Liver (tissue), 3 donors: ENCODE data around the gene APOL4.
"Not testable (repeated sequence)": the region's sequence is repeated elsewhere in the genome, so short reads cannot be mapped to it uniquely, and the experiment has no call there.

Source experiments
- CTCF ChIP-seq: fragments of 150-350 bp; IDR thresholded peaks from 2 replicates; pipeline ENCODE4 v1.5.1; 2017; ENCODE audit warnings: improper control_type of control experiment, low read depth, low read length; ENCODE audit not compliant: missing input control
- REST ChIP-seq: IDR thresholded peaks from 2 replicates; pipeline ENCODE4 v1.6.1; 2016; ENCODE audit warnings: antibody characterized with exemption, mild to moderate bottlenecking
- SP1 ChIP-seq: IDR thresholded peaks from 2 replicates; pipeline ENCODE4 v1.6.1; 2018; ENCODE audit warnings: antibody characterized with exemption, mild to moderate bottlenecking
- donor health status: healthy.
- donor health status: healthy.

GRCh38 chr22:36161793-36162126, 39.8 kb downstream of the APOL4 start:
- TF ChIP-seq SP1, CTCF, REST: not testable (repeated sequence)
